Stimulated activated CD8-positive, alpha-beta memory T cell treated with anti-CD3 and anti-CD28 coated beads, Interleukin-12 subunit alpha, Interleukin-12 subunit beta, amount 100 ng/mL, for 1 hour (primary cell): Measurements from ENCODE around the gene EFNA5.
A peak's percentile ranks its signal among the peaks of the same experiment; 100 is the strongest.

Experiments used
- DNase-seq: peaks from one replicate; pipeline ENCODE4 v3.0.0-alpha.2; 2020; ENCODE audit warnings: low read depth

The EFNA5 gene

DNA sequence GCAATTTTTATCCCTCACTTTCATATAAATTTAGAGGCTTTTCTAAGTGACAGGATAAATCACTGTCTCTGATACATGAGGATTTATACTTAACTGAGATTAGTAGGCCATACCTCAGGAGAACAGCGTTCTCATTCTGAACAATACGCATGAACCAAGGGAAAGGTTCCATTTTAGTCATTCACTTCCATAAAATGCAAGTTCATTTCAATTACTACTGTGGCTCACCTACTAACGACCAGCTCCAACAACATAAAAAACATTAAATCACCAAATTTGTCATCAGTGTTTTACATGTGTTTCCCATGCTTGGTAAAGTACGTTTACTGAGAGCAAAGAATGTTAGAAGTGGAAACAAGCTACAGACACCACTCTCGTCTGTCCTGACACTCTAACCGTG is 67.4 kb downstream of the EFNA5 start:
- DNase-seq: no peak

DNA sequence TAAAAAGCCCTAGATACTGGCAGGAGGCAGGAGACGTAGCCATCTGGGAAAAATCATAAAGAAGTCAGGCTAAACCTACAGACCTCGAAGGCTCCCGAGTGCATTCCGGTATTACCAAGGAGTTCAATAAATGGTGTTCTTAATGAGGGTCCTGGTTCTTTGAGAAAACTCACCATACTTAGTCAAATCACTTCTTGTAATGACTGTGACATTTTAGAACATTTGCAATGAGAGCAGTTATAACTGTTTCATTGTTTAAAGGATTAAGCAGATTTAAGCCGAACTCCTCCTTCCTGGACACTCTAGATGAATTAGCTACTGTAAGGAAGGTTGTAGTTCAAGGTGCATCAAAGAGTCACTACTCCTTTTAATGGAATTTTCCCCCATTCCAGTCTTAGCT is 67.8 kb downstream of the EFNA5 start:
- DNase-seq: no peak

DNA sequence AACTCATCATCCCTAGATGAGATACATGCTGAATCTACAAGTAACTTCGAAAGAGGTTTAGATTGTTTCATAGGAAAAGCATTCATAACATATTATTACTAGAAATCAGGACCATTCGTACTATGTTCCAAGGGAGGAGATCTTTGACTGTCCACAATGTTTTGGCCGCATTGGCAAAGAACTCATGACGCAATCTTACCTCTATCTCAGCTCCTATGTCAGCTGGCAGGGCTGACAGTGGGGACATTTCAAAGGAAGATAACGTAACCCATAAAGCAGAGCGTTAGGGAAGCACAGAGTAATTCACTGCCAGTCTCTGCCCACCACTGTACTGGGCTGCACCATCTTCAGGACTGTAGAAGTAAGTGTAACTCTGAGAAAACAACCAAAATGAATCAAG is 69.7 kb downstream of the EFNA5 start:
- no peak for DNase-seq

DNA sequence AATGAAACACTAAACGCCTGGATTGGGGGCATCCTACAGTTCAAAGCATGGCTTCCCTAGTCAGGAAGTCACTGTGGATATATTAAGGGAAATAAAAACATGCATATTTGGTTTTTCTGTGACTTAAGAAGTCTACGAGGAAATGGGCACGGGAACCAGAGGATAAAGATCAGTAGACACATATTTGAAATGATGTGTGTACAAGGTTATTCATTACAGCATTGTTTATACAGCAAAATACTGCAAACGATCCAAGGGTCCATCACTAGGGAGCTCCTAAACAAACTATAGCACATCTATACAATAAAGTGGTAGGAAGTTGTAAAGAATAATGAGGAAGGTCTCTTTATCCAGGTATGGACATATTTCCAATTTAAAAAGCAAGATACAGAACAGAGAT is 71.8 kb downstream of the EFNA5 start:
- DNase-seq: no peak

DNA sequence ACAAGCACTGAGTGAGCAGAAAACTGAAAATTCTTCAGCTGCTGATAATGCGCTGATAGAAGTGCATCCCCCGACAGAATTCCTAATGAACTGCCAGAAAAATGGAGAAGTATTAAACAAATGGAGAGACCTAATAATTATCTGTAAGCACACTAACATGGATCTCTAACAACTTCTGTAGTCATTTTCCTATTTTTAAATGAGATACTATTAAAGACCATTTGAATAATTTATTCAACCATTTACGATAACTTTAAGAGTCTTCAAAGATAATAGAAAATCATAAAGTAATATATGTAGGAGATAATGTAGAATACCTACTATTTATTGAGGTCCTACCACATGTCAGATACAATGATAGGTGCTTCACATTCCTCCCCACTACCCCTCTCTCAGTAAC is 72.9 kb downstream of the EFNA5 start:
- DNase-seq: no peak

DNA sequence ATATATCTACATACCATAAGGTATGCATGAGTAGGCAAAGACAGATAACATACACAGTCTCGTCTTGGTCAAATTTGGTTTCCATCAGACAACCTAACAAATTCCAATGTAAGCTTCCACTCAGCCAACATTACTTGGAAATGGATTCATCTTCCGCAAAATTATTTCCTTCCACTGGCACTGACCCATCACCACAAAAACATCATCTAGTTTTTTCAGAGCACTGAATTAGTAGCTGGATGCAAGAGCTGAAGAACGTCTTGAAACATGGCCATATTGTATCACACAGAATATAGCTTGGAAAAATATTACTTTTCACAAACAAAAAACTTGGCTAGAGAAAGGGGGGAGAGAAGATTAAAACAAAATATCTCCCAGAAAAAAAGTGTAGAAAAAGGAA is 73.5 kb downstream of the EFNA5 start:
- no peak for DNase-seq

DNA sequence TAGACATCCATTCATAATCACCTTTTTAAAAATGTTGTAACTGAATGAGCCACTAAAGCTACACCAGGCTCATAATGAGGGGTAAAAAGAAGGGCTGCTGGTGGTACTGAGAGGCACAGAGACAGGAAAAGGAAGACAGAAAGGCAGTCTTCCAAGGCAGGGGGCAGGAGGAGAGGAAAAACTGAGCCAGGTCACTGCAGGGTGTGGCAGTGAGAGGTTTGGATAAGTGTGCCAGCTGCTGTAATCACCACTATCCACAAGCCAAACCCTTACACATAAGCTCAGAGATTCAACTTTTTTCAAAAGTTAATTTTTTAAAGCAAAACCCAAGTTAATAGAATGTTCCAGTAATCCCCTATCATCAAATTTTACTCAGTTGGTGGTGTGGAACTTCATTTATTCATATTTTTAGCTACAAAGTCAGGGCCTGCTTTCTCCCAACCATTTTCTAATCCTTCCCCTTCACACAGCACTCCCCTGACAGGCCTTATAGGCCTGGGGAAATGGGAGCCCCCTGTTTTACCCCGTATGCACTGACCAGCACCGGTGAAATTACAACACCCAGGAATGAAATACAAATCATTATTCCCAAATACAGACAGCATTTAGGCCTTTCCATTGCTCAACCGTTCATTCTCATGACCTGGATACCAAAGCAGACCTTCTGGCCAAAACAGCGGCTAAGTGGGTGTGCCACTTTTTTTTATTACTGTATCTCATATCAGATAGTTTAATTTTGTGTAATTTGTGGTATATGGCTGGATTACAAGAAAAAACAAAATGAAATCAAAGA is 76.3 kb downstream of the EFNA5 start:
- DNase-seq: no peak

DNA sequence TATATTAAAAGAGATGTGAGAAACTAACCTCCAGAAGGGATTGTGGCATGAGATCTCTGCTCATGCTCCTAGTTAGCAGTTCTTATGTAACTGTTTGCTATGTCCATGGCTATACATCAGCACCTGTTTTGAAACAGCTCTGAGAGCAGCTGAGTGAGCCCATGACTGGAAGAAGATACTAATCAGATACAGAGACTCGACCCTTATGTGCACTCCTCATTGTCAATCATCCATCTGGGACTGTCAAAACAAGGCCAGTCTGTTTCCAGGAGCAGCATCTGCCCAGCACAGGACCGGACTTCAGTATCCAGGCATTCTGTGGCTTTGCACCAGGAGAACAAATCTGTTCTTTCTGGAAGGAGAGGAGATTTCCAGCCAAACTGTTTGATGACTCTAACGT is 77.7 kb downstream of the EFNA5 start:
- no peak for DNase-seq

DNA sequence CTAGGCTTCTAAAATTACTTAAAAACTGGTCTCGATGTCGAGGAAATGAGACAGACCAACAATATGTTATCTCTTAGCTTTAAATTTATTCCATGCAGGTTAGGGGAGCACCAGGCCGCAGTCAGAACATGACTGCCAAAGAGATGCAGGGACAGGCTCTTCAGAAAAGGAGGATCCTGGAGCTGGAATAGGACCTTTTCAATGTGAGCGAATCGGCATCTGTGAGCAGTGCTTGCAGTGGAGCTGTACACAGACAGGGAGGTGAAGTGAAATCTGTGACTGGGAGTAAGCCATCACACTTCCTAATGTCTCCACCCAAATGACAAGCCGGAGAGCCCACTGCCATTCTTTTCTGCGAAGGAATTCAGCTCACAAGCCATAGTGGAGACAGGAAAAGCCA is 78.2 kb downstream of the EFNA5 start:
- DNase-seq: no peak

DNA sequence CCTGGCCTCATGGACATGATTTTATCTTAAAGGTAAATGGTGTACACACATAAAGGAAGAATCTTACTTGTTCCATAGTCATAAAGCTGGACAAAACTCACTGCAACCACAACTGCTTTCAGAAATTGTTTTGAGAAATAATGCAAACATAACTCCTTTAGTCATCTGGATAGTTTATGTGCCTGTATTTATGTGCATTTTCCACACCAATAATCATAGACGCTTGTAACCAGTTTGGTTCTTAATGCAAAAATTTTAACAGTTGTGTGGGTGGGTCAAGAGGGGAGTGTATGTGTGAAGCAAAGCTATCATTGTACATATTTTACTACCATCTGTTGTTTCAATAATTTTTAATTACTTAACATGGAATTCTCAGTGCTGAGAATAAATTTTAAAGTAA is 80.1 kb downstream of the EFNA5 start:
- DNase-seq: no peak

DNA sequence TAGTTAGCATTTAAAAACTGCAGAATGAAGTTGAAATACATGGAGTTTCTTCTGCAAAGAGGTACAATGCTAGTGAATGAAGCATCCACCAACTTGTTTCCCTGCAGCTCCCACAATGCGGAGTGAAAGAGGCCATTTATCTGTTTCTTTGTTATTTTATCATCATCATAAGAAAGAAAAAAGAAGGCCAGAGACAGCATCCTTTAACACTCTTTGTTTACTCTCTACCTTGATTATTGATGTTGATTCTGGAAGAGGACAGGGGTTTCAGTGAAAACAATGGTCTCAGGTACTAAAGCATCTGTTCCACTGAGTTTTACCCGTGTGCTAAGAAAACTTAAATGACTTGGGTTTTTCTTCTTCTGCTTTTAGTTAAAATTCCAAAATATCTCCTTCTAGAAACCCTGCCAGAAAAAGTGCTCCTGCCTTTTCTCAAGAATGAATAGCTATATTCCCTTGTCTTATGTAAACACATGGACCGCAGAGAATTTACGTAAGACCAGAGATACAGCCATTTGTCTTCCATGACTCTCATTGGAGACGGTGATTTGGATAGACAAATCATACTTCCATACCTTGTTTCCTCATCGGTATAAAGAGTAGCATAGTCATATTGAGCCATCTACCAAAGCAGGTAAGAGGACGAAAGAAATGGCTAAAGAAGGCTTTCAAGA is 81.1 kb downstream of the EFNA5 start:
- no peak for DNase-seq

DNA sequence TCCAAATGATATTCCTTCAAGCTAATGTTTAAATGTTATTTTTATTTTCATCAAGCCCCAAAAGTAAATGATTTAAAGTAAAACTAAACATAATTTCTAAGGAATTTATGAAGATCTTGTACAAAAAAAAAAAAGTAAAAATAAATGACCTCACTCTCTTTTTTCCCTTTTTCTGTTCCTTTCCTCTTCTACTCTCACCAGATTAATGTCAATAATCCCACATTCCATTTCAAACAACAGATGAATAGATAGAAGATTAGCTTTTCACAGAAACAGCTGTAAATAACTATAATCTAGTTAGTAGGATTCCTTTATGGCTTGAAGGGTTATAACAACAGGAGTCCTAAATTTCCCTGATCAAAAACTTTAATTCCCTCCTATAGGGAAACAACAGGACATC is 88.1 kb downstream of the EFNA5 start:
- no peak for DNase-seq

DNA sequence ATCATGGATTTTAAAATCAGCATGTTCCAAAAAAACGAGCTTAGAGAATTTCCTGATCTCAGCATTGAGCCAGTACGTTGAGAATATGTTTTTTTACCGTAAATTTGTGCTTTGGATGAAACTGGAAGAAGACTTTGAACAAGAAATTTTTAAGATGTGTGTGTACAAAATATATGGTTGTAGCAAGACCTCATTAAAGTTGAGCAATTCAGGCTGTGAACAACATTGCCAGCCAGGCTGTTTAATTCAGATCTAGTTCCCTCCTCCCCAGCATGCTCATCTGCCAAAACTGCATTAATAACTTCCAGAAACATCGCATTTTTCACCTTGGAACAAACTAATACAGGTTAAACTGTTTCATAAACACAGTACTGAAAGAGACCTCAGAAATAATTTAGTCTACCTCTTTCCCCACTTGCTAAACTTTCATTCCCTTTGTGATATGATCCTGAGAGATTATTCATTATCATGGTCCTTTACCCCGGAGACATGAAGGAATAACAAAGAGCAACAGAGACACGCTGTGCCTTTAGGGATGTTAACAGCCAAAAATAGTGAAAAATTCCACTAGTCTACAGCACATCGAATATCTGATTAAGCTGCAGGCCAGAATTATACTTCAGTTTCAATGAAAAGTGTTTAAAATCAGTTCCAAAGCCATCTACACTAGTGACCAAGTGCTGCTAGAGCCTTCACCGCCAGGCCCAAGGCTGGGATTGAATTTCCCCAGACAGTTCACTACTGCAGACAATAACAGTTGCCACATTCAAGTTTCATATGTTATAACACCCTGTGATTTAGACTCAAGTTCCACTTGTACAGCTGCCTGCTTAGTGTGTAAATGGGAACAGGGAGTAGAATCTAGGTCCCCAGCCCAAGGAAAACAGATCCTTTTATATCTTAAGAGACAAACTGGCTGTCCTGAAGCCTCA is 89.6 kb downstream of the EFNA5 start:
- DNase-seq: no peak

DNA sequence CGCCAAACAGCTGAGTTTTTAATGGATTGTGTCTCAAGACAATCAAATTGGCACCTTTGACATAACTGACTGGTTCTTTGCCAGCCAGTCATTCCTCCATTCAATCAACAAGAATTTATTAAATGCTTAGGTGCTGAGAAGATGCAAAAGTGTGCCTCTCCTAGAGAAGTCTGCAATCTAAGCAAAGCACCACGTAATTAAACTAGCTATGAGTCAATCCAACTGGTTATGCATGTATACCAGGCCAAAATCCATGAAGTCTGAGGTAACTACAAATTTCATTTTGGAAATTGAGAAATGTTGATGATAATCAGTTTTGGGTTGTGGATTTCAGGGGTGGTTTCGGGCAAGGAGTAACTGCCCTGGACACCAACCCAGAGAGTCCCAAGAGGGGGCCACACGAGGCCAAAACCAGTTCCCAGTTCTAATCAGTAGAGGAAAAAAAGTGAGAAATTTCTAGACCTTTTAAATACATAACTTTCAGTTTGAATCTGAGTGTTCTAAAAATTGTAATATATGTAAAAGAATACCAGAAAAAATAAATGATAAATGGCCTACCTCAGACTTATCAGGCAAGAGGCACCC is 92.6 kb downstream of the EFNA5 start:
- no peak for DNase-seq

DNA sequence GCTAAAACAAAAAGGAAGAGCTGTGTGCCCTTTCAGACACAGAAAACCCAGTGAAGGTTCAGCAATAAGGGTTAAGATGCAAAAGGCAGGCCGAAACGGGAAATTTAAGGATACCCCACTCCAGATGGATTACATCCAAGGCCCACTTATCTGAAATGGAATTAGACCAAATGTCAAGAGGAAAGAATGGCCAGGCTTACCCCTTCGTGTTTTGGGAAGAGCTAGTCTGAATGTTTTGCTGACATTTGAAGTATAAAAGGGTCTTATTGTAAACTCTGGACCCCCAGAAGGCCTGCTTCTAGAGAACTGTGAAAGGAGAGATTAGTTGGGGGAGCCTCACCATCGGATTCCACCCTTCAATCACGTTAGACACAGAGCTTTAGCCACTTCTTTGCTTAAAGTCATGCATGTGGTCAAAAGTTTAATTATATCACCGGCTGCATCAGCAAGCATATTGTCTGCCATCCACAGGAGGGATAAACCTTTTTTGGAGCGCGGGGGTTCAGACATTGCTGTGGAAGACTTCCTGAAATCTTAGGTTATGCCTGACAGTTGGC is 93.3 kb downstream of the EFNA5 start:
- DNase-seq: no peak

DNA sequence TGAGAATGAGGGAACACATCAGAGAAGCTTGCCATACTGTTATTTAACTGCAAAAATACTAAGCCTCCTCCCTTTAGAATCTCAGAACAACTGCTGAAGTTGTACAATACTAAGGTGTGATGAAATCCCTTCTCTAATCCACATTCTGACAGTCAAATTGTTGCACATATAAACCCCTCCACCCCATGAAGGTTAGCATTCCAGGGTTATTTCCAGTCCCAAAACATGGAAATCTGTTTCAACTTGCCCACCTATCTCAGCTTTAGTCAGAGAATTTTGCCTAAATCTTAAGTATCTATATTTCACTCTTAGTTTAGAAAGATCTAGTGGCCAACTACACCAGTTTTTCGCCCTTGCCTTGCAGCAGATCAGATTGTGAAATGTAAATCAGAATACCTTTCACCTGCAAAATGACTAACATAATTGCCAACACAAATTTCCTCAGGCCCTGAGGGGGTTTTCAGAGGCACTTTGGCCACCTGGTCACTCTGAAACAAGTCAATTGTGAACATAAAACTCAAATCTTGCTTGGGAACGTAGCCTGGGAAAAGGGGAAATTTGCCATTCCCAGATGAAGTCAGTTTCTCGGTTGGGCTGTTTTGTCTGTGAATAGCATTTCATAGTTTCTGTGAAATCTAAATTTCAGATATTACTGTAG is 93.9 kb downstream of the EFNA5 start:
- no peak for DNase-seq

DNA sequence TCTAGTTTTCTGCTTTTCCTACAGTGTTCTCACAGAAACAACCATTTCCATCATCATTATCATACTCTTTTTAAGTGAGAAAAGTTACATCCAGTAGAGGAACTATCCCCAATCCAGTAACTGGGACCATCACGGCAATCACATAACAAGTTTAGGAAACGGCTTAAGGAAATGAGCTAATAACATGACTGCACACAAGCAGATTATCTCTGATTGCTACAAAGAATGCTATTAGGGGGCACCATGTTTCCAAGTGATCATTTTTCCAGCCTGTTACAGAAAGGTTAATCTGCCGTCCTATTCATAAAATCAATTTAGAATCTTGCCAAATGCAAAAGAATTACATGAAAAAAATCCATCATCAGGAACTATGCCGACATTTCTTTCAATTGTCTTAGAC is 94.6 kb downstream of the EFNA5 start:
- no peak for DNase-seq

DNA sequence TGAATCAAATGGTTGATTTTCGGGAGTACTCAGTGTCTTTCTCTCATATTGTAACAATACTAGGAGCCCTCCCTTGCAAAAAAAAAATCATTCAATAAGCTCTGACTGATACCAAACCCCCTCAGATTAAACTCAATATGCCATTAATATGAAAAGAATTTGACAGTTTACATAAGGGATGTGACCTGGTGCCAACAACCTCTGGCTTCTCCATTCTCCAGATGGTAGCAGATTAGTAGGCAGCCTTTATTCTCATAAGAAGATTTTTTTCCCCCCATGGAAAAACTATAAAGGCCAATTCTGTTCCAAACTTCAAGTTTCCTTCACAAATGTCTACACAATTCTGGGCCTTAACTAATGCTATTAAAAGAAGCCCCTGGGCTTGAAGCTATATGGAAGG is 96.5 kb downstream of the EFNA5 start:
- no peak for DNase-seq

DNA sequence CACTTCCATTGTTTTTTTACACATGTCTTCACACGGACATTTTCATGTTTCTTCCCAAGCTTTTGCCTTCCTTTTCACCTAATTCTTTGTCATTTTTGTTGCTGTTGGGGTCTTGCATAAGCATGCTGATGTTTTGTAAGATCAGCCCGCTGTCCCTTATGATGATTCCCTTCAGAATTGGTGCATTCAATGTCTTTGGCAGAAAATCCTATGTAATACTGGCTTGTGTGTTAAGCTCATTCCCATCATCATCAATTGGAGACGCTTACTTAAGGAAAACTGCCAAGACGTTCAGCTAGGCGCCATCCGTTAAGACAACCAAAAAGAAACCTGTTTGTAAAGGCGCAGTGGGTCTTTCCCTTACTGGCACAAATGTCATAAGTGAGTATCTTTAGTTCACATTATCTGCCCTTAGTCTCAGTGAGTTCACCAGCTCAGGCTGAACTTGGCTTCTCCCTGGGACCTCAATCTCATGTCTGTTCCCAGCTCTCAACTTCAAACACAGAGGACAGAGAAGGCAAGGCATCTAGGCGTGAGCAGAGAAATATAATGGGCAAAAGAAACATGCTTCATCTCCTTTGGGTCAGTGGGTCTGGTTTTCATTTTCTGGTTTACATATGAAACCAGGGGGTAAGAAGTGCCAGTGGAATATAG is 97.9 kb downstream of the EFNA5 start:
- DNase-seq: no peak

DNA sequence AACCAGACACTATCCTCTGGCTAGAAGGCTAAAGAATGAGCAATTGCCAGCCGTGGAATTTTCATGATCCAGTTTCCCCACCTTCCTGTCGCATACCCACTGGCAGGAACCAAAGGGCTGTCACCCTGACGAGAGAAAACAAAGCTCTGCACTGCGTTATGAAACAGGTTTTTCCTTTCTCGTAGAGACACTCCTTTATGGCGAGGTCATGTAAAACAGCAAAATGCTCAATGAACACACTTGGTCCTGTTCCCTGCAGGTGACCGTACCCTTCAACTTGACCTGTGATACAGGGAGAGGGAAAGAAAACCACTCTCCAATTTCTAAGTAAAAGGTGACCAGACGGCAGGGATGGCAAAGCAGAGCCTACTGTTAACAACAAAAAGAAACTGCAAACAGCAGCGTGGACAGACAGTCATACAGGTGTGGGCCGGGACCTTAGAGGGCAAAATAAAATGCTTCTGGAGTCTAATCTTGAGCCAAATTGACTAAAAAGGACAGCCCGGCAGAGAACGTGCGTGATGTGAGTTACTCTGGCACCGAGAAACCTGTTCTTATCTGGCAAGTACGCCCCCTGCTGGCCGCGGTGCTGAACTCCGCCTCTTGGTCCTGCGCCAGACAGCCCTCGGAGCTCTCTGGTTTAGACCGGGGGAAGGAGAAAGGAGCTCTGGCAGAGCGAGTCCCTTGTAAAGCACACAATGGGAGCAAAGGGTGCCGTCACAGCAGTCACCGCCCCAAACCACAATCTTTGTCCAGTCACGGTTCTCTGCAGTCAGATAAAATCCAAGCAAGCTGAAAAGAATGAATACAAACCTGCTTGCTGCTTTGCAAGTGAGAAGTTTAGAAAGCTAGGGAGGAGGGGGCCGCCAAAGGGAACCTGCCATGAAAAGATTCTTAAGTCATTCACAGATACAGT is 98.9 kb downstream of the EFNA5 start:
- DNase-seq: peak; percentile 77
